HepG2 (cell line): Measurements from ENCODE around the gene PCAT6. TPM values are rescaled to one million over a fixed set of nuclear protein-coding genes. Genes with fewer than 3 reads are reported as not detected.

Experiments
- ATF7-NPFF ChIP-seq: sonication (generic); formaldehyde crosslinking; IDR thresholded peaks from 2 replicates; pipeline ENCODE4 v1.8.1; 2023; ENCODE audit warnings: mild to moderate bottlenecking, low read depth, missing genetic modification reagents, moderate library complexity
- CREBL2 ChIP-seq: sonication (generic); formaldehyde crosslinking; IDR thresholded peaks from 2 replicates; pipeline ENCODE4 v1.8.1; 2023; ENCODE audit warnings: missing genetic modification reagents, mild to moderate bottlenecking, borderline replicate concordance
- E2F2 ChIP-seq: sonication (generic); formaldehyde crosslinking; IDR thresholded peaks from 2 replicates; pipeline ENCODE4 v1.4.0; 2020; ENCODE audit warnings: missing genetic modification reagents, borderline replicate concordance
- HIVEP1 ChIP-seq: sonication (generic); formaldehyde crosslinking; IDR thresholded peaks from 2 replicates; pipeline ENCODE4 v1.4.0; 2020; ENCODE audit warnings: mild to moderate bottlenecking, missing genetic modification reagents
- LCORL ChIP-seq, 2 experiments: fragments of 450-650 bp in 1 of 2; sonication (generic) in 1 of 2; formaldehyde crosslinking in 1 of 2; IDR thresholded peaks; 2 replicates each; pipeline versions ENCODE4 v1.5.0 to v1.6.1; 2017 to 2020; ENCODE audit warnings: antibody characterized with exemption in 1 of 2, missing genetic modification reagents in 1 of 2
- NAIF1 ChIP-seq: sonication (generic); formaldehyde crosslinking; IDR thresholded peaks from 2 replicates; pipeline ENCODE4 v1.5.0; 2020; ENCODE audit warnings: mild to moderate bottlenecking, missing genetic modification reagents, borderline replicate concordance
- POLR2A ChIP-seq, 2 experiments: IDR thresholded peaks; 2 replicates each; pipeline ENCODE4 v1.6.1; 2011; ENCODE audit warnings: low read depth in 2 of 2, low read length in 2 of 2, mild to moderate bottlenecking in 1 of 2, moderate library complexity in 1 of 2; ENCODE audit not compliant: insufficient read depth in 1 of 2
- RBFOX2 ChIP-seq: fragments of 200-400 bp; formaldehyde crosslinking; IDR thresholded peaks from 2 replicates; pipeline ENCODE4 v1.6.1; 2017; ENCODE audit warnings: low read depth, mild to moderate bottlenecking, low read length
- SNRNP70 ChIP-seq: fragments of 200-400 bp; formaldehyde crosslinking; IDR thresholded peaks from 2 replicates; pipeline ENCODE4 v1.6.1; 2017; ENCODE audit warnings: mild to moderate bottlenecking, low read depth, low read length, moderate library complexity
- SP5 ChIP-seq: IDR thresholded peaks from 2 replicates; pipeline ENCODE4 v1.6.1; 2016; ENCODE audit warnings: low read depth, borderline replicate concordance
- ZNF3 ChIP-seq: IDR thresholded peaks from 2 replicates; pipeline ENCODE4 v1.7.0; 2017; ENCODE audit warnings: inconsistent platforms
- ZNF430 ChIP-seq: sonication (generic); formaldehyde crosslinking; IDR thresholded peaks from 2 replicates; pipeline ENCODE4 v1.9.0; 2021; ENCODE audit warnings: mild to moderate bottlenecking, missing genetic modification reagents
- ZNF44 ChIP-seq: sonication (generic); formaldehyde crosslinking; IDR thresholded peaks from 2 replicates; pipeline ENCODE4 v1.5.1; 2020; ENCODE audit warnings: mild to moderate bottlenecking, missing genetic modification reagents
- ZNF567 ChIP-seq: sonication (generic); formaldehyde crosslinking; IDR thresholded peaks from 2 replicates; pipeline ENCODE4 v1.8.1; 2023; ENCODE audit warnings: mild to moderate bottlenecking, missing genetic modification reagents, borderline replicate concordance
- ZNF780A ChIP-seq: sonication (generic); formaldehyde crosslinking; IDR thresholded peaks from 2 replicates; pipeline ENCODE4 v1.8.0; 2022; ENCODE audit warnings: mild to moderate bottlenecking, missing genetic modification reagents, moderate library complexity
- ZNF816 ChIP-seq: sonication (generic); formaldehyde crosslinking; IDR thresholded peaks from 2 replicates; pipeline ENCODE4 v1.8.0; 2022; ENCODE audit warnings: missing genetic modification reagents, mild to moderate bottlenecking, borderline replicate concordance
- ZNF883 ChIP-seq: sonication (generic); formaldehyde crosslinking; IDR thresholded peaks from 2 replicates; pipeline ENCODE4 v1.5.1; 2020; ENCODE audit warnings: mild to moderate bottlenecking, missing genetic modification reagents; ENCODE audit errors: not compliant biosample characterization
- polyA plus RNA-seq, 8 experiments: library from polyadenylated mRNA; depleted of rRNA in 3 of 8; stranded (reverse) in 7 of 8; unstranded in 1 of 8; fragments of >200 nt; fragmentation: Illumina TruSeq in 4 of 8; extraction: Trizol in 4 of 8; gene quantifications; 2 replicates each; pipeline versions ENCODE4 v1.2.1 to v1.2.3, GENCODE V29; 2011 to 2016; ENCODE audit warnings: low read depth in 4 of 8, missing spikeins in 1 of 8, mixed read lengths in 1 of 8; ENCODE audit not compliant: insufficient read depth in 1 of 8
- total RNA-seq, 5 experiments: library from RNA; depleted of rRNA; stranded (reverse); fragments of >200 nt; fragmentation: Illumina TruSeq; extraction: Trizol; gene quantifications; 2 replicates each; pipeline ENCODE4 v1.2.3, GENCODE V29; 2016; ENCODE audit warnings: low read depth in 1 of 5
- TF ChIP-seq, protein P1 (sequence below): IDR thresholded peaks from 2 replicates; pipeline ENCODE4 v1.6.1; 2016; ENCODE audit warnings: mild to moderate bottlenecking
- TF ChIP-seq, protein P2 (sequence below): sonication (generic); formaldehyde crosslinking; IDR thresholded peaks from 2 replicates; pipeline ENCODE4 v1.9.0; 2021; ENCODE audit warnings: missing genetic modification reagents, mild to moderate bottlenecking, borderline replicate concordance
- TF ChIP-seq, protein P3 (sequence below): sonication (generic); formaldehyde crosslinking; IDR thresholded peaks from 2 replicates; pipeline ENCODE4 v1.4.0; 2020; ENCODE audit warnings: missing genetic modification reagents, borderline replicate concordance
- TF ChIP-seq, protein P4 (sequence below): sonication (generic); formaldehyde crosslinking; IDR thresholded peaks from 2 replicates; pipeline ENCODE4 v1.5.1; 2020; ENCODE audit warnings: mild to moderate bottlenecking, moderate library complexity, missing genetic modification reagents

PCAT6 gene
- total and polyA plus RNA-seq, 2 of the 13 experiments (the other 11 are each of a cell fraction or from before 2014, with no cell fraction given), result 0.60 to 4.4 TPM

- TF ChIP-seq E2F2 (CRISPR knock-in tag) (no peak), POLR2A (IDR thresholded peaks at IDR 0.05; ENCODE audit: insufficient read depth in 1 of 2, low read depth in 2 of 2, low read length in 2 of 2) (peak; percentile 91 to 99), HIVEP1 (CRISPR knock-in tag) (peak; percentile 45; the same call in 1 of the 2 replicates), NAIF1 (CRISPR knock-in tag) (peak; percentile 49; the same call in 1 of the 2 replicates), ZNF430 (CRISPR knock-in tag) (0 out of 2 replicates have a peak, but pooled peaks have one; percentile 39), CREBL2 (CRISPR knock-in tag) (no peak), RBFOX2 (peak; percentile 95), ZNF883 (CRISPR knock-in tag) (peak; percentile 30), ZNF780A (CRISPR knock-in tag) (0 out of 2 replicates have a peak, but pooled peaks have one; percentile 63), ZNF816 (no peak), LCORL (IDR thresholded peaks at IDR 0.05) (no peak), LCORL (CRISPR knock-in tag; IDR thresholded peaks at IDR 0.05) (no peak), SNRNP70 (no peak), ZNF567 (no peak), ATF7-NPFF (CRISPR knock-in tag) (peak; percentile 84), ZNF44 (CRISPR knock-in tag) (no peak), ZNF3 (CRISPR knock-in tag) (peak; percentile 86), SP5 (CRISPR knock-in tag) (peak; percentile 69)
- TF ChIP-seq, protein P1, sequence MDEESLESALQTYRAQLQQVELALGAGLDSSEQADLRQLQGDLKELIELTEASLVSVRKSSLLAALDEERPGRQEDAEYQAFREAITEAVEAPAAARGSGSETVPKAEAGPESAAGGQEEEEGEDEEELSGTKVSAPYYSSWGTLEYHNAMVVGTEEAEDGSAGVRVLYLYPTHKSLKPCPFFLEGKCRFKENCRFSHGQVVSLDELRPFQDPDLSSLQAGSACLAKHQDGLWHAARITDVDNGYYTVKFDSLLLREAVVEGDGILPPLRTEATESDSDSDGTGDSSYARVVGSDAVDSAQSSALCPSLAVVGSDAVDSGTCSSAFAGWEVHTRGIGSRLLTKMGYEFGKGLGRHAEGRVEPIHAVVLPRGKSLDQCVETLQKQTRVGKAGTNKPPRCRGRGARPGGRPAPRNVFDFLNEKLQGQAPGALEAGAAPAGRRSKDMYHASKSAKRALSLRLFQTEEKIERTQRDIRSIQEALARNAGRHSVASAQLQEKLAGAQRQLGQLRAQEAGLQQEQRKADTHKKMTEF, result peak; percentile 91; the same call in 1 of the 2 replicates
- TF ChIP-seq, protein P2, sequence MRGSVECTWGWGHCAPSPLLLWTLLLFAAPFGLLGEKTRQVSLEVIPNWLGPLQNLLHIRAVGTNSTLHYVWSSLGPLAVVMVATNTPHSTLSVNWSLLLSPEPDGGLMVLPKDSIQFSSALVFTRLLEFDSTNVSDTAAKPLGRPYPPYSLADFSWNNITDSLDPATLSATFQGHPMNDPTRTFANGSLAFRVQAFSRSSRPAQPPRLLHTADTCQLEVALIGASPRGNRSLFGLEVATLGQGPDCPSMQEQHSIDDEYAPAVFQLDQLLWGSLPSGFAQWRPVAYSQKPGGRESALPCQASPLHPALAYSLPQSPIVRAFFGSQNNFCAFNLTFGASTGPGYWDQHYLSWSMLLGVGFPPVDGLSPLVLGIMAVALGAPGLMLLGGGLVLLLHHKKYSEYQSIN, result 0 out of 2 replicates have a peak, but pooled peaks have one; percentile 45
- TF ChIP-seq, protein P3, sequence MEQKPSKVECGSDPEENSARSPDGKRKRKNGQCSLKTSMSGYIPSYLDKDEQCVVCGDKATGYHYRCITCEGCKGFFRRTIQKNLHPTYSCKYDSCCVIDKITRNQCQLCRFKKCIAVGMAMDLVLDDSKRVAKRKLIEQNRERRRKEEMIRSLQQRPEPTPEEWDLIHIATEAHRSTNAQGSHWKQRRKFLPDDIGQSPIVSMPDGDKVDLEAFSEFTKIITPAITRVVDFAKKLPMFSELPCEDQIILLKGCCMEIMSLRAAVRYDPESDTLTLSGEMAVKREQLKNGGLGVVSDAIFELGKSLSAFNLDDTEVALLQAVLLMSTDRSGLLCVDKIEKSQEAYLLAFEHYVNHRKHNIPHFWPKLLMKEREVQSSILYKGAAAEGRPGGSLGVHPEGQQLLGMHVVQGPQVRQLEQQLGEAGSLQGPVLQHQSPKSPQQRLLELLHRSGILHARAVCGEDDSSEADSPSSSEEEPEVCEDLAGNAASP, result peak; percentile 46; the same call in 1 of the 2 replicates
- TF ChIP-seq, protein P4, sequence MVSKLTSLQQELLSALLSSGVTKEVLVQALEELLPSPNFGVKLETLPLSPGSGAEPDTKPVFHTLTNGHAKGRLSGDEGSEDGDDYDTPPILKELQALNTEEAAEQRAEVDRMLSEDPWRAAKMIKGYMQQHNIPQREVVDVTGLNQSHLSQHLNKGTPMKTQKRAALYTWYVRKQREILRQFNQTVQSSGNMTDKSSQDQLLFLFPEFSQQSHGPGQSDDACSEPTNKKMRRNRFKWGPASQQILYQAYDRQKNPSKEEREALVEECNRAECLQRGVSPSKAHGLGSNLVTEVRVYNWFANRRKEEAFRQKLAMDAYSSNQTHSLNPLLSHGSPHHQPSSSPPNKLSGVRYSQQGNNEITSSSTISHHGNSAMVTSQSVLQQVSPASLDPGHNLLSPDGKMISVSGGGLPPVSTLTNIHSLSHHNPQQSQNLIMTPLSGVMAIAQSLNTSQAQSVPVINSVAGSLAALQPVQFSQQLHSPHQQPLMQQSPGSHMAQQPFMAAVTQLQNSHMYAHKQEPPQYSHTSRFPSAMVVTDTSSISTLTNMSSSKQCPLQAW, result no peak
These were observed 2.6 kb upstream of the PCAT6 start, which contains the start of gene KDM5B (continued) for GRCh38 chr1:202807926-202808757.
